K562 treated with DMSO at 1 percent for 12 hours (cell line): ENCODE data around the gene PRAC2. TPM values are rescaled to one million over a fixed set of nuclear protein-coding genes. Genes with fewer than 3 reads are reported as not detected.

Experiments
- total RNA-seq: library from RNA; unstranded; fragments of 300-600 nt; gene quantifications from 2 replicates; pipeline ENCODE4 v1.2.3, GENCODE V29; 2022; ENCODE audit not compliant: insufficient read depth

Gene PRAC2
- not detected in 2 replicates for total RNA-seq

GRCh38 chr17:48722915-48723422, at the start of gene PRAC2:
Gene PRAC2 (plus strand): TSS chr17:48723185. CDS start chr17:48724411, 1,226 bp downstream.

GRCh38 chr17:48722201-48722907, 631 bp upstream of the PRAC2 start, which contains the start of gene PRAC1:
Gene PRAC1 (minus strand): TSS chr17:48722518. CDS start chr17:48722392, 126 bp downstream.

DNA sequence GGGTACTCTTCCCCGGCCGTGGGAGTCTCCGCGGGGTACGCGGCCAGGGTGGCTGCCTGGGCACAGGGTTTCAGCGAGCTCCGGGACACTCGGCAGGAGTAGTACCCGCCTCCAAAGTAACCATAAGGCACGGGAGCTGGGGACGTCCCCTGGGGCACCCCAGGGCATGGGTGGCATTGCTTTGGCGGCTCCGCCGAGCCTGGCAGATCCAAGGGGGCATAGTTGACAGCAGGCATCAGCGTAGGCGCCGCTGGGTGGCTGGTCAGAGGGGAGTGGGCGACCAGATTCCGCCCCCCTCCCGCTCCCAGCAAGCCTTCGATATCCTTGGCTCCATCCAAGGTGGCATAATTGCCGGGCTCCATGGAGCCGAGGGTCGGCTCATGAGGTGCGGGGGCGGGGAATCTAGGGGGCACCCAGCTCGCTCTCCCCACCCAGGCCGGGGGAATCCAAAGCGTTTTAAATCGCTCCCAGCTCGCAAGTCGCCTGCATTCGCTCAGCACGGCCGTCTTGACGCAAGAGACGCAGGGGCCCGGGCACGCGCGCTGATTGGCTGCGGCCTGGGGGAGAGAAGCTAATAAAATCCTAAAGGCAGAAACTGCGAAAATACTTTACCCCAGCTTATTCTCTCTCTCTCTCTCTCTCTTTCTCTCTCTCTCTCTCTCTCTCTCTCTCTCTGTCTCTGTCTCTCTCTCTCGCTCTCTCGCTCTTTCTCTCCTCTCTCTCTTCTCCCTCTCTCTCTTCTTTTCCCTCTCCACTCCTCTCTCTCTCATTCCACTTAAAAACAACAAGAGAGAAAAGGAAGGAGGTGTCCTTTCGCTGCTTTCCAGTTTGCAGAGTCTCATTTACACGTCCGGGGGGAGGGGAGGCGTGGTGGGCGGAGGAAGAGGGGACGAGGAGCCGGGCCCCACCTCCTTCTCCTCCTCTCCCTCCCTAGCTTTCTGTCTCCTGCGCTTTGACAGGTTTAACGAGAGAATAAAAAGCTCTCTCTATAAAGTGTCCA, 5.5 kb downstream of the PRAC2 start, which contains the start of gene HOXB13:
Gene HOXB13, minus strand, starts transcription at position 519 of the 1,000 bp plus-strand sequence. Its CDS starts 157 bp downstream, at position 362.

Other genes with a start within 250 kb of the PRAC2 start
- not detected in 2 replicates for gene HOXB1, start 192.2 kb upstream of the PRAC2 start, total RNA-seq
- gene HOXB2, start 178.1 kb upstream of the PRAC2 start, total RNA-seq, result 79.5 and 94.6 TPM in 2 replicates
- gene HOXB4, start 144.8 kb upstream of the PRAC2 start, total RNA-seq, result 13.6 and 20.0 TPM in 2 replicates
- 15.0 and 35.7 TPM in 2 replicates for gene HOXB3, start 132.9 kb upstream of the PRAC2 start, total RNA-seq
- 3.7 and 9.2 TPM in 2 replicates for gene HOXB5, start 129.4 kb upstream of the PRAC2 start, total RNA-seq
- 15.2 and 16.0 TPM in 2 replicates for gene HOXB6, start 118.2 kb upstream of the PRAC2 start, total RNA-seq
- 21.9 and 23.0 TPM in 2 replicates for gene HOXB7, start 112.2 kb upstream of the PRAC2 start, total RNA-seq
- gene HOXB8, start 107.9 kb upstream of the PRAC2 start, total RNA-seq, result 21.9 and 37.9 TPM in 2 replicates
- gene HOXB9, start 96.8 kb upstream of the PRAC2 start, total RNA-seq, result 103 and 184 TPM in 2 replicates
- not detected in 2 replicates for gene PRAC1, start 667 bp upstream of the PRAC2 start, total RNA-seq
- not detected in 2 replicates for gene HOXB13, start 5.6 kb downstream of the PRAC2 start, total RNA-seq
- not detected in 2 replicates for gene TTLL6, start 94.0 kb downstream of the PRAC2 start, total RNA-seq
- 48.6 and 84.9 TPM in 2 replicates for gene CALCOCO2, start 107.8 kb downstream of the PRAC2 start, total RNA-seq
- 83.4 and 137 TPM in 2 replicates for gene ATP5MC1, start 169.6 kb downstream of the PRAC2 start, total RNA-seq
- 35.5 and 57.2 TPM in 2 replicates for gene UBE2Z, start 185.2 kb downstream of the PRAC2 start, total RNA-seq
- 108 and 121 TPM in 2 replicates for gene SNF8, start 221.7 kb downstream of the PRAC2 start, total RNA-seq
- gene GIP, start 245.4 kb downstream of the PRAC2 start, total RNA-seq, result not detected in 2 replicates